A673 (cell line): ENCODE measurements around the gene SREBF2. TPM values are rescaled to one million over a fixed set of nuclear protein-coding genes. Genes with fewer than 3 reads are reported as not detected.

Experiments used
- BruUV-seq: library from RNA; stranded (reverse); fragments of 400-500 nt; replicated peaks from 2 replicates; lab custom pipeline; 2021; lab: Mats Ljungman, UMichigan
- CTCF ChIA-PET: fragments of 300-600 bp; sonication (Branson Sonifier 250); formaldehyde crosslinking; loops from one replicate; lab custom pipeline; 2022; ENCODE audit warnings: antibody characterized with exemption; lab: Charles Lee
- POLR2A ChIA-PET: fragments of 300-600 bp; sonication (Branson Sonifier 250); formaldehyde crosslinking; loops from one replicate; lab custom pipeline; 2022; ENCODE audit warnings: antibody characterized with exemption; ENCODE audit not compliant: low non-redundant PET; lab: Charles Lee
- DNase-seq: peaks from one replicate; pipeline ENCODE4 v3.0.0-alpha.2; 2015; ENCODE audit warnings: low spot score
- H3K27ac ChIP-seq: fragments of 200-600 bp; sonication (generic); 2 replicates; pipeline ENCODE4 v1.5.1; 2016; ENCODE audit warnings: mixed run types, low read depth, mild to moderate bottlenecking, mixed read lengths, antibody characterized with exemption, low read length; ENCODE audit not compliant: poor library complexity, severe bottlenecking
- H3K27me3 ChIP-seq: fragments of 200-600 bp; sonication (generic); replicated peaks from 2 replicates; pipeline ENCODE4 v1.6.1; 2017; ENCODE audit warnings: mixed run types, low read depth, mild to moderate bottlenecking, mixed read lengths, antibody characterized with exemption, low read length; ENCODE audit not compliant: insufficient read depth, poor library complexity
- H3K36me3 ChIP-seq: fragments of 200-600 bp; sonication (generic); 2 replicates; pipeline ENCODE4 v1.6.1; 2016; ENCODE audit warnings: mixed run types, mild to moderate bottlenecking, mixed read lengths, antibody characterized with exemption, low read length; ENCODE audit not compliant: insufficient read depth, poor library complexity, severe bottlenecking
- H3K4me1 ChIP-seq: fragments of 200-600 bp; sonication (generic); 2 replicates; pipeline ENCODE4 v1.6.1; 2017; ENCODE audit warnings: mixed run types, mild to moderate bottlenecking, mixed read lengths, antibody characterized with exemption, low read length; ENCODE audit not compliant: insufficient read depth, poor library complexity, severe bottlenecking
- H3K4me3 ChIP-seq: fragments of 200-600 bp; sonication (generic); 2 replicates; pipeline ENCODE4 v1.5.1; 2016; ENCODE audit warnings: low read depth, mixed run types, mild to moderate bottlenecking, mixed read lengths, low read length; ENCODE audit not compliant: poor library complexity, severe bottlenecking
- H3K9me3 ChIP-seq: fragments of 200-600 bp; sonication (generic); 2 replicates; pipeline ENCODE4 v1.6.1; 2016; ENCODE audit warnings: mixed run types, low read depth, mild to moderate bottlenecking, mixed read lengths, antibody characterized with exemption, low read length; ENCODE audit not compliant: poor library complexity, severe bottlenecking
- EZH2 ChIP-seq: fragments of 200-600 bp; sonication (generic); IDR thresholded peaks from 2 replicates; pipeline ENCODE4 v1.6.1; 2017; ENCODE audit warnings: borderline replicate concordance, low read depth, mild to moderate bottlenecking, mixed read lengths, antibody characterized with exemption, low read length; ENCODE audit not compliant: poor library complexity, severe bottlenecking
- intact Hi-C: fragments of 100-400 bp; cut with micrococcal nuclease; formaldehyde crosslinking; loops from one replicate; pipeline ENCODE4 v1.10.0; 2022; ENCODE audit not compliant: unreplicated experiment
- total RNA-seq: library from RNA; stranded (reverse); gene quantifications from 2 replicates; pipeline ENCODE4 v1.2.3, GENCODE V29; 2021
- TF ChIP-seq, protein P1 (sequence below): fragments of 300-800, 200-600 bp; sonication (generic); conservative IDR thresholded peaks from 2 replicates; pipeline ENCODE4 v1.5.1; 2017; ENCODE audit warnings: low read depth, mild to moderate bottlenecking, antibody characterized with exemption, low read length, moderate library complexity, mixed read lengths

The SREBF2 gene
- total RNA-seq, 1 experiment from 2014 or later: 141 TPM

DNA sequence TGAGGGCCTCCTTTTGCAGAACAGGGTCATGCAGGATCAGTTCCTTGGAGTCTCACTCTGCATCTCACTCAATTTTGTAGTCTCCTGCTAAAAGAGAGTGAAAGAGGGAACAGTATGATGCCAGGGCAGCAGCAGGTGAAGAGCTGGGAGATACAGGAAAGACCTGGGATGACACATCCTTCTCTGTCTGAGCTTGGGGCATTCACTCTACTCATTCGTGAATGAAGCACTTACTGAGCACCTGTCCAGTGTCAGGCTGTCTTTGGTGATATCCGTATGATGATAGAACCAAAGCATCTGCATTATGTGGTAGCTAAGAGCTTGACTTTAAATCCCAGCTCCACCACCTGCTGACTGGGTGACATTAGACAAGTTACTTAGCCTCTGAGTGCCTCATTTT lies 14.4 kb downstream of the SREBF2 start:
- H3K4me1 ChIP-seq: peaks cover 31% of the 10 kb centered on the region
- H3K27me3 ChIP-seq: no peaks in the 10 kb centered on the region
- H3K9me3 ChIP-seq: no peaks in the 10 kb centered on the region
- H3K36me3 ChIP-seq: peaks cover 24% of the 10 kb centered on the region
- ChIA-PET CTCF (no interaction called here), POLR2A (no interaction called here)
- H3K4me3 ChIP-seq: no peak overlapping the region
- intact Hi-C loops: no loop called here
- no peak for TF ChIP-seq EZH2
- TF ChIP-seq, protein P1, sequence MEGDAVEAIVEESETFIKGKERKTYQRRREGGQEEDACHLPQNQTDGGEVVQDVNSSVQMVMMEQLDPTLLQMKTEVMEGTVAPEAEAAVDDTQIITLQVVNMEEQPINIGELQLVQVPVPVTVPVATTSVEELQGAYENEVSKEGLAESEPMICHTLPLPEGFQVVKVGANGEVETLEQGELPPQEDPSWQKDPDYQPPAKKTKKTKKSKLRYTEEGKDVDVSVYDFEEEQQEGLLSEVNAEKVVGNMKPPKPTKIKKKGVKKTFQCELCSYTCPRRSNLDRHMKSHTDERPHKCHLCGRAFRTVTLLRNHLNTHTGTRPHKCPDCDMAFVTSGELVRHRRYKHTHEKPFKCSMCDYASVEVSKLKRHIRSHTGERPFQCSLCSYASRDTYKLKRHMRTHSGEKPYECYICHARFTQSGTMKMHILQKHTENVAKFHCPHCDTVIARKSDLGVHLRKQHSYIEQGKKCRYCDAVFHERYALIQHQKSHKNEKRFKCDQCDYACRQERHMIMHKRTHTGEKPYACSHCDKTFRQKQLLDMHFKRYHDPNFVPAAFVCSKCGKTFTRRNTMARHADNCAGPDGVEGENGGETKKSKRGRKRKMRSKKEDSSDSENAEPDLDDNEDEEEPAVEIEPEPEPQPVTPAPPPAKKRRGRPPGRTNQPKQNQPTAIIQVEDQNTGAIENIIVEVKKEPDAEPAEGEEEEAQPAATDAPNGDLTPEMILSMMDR: no peak
- DNase-seq: no peak
- H3K27ac ChIP-seq: peak overlapping the region; percentile 58
- no TSS peak for BruUV-seq

DNA sequence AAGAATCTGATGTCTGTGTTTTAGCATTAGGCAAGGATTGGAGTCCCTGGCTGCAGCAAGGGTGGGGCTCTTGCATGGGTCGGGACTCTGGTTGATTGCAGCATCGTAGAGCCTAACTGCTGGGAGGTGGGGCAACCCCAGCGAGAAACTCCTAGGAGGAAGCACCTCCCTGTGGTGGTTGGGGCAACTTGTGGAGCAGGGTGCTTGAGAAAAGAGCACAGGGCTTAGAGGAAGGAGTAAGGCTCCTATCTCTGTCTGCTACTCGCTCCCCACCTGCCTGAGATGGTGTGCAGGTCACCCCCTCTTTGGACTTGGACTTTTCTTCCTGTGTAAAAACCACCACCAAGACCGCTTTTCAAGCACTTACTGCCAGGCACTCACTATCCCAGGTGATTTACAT lies 15.6 kb downstream of the SREBF2 start:
- Histone ChIP-seq H3K4me3 (no peak overlapping the region), H3K27me3 (no peaks in the 10 kb centered on the region), H3K27ac (peak overlapping the region; percentile 59), H3K36me3 (peaks cover 12% of the 10 kb centered on the region), H3K4me1 (peaks cover 27% of the 10 kb centered on the region), H3K9me3 (no peaks in the 10 kb centered on the region)
- ChIA-PET POLR2A (no interaction called here), CTCF (no interaction called here)
- DNase-seq: no peak
- BruUV-seq: no TSS peak
- TF ChIP-seq EZH2: no peak
- TF ChIP-seq, protein P1: no peak
- intact Hi-C loops: no loop called here

DNA sequence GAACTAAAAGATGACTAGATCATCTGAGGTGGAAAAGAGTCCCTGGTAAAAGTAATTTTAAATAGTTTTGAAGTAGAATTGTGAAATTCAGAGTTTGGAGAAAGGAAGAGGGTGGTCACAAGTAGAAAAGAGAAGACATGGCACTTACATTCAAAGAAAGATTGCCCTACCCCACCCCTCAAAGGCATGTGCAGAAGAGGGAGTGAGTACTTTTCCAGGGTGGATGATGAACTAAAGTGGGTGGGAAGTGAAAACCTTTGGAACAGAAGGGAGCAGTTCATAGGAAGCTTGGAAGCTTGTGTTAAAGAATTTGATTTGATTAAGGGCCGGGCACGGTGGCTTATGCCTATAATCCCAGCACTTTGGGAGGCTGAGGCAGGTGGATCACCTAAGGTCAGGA lies 23.6 kb downstream of the SREBF2 start:
- no TSS peak for BruUV-seq
- H3K36me3 ChIP-seq: peaks cover 7% of the 10 kb centered on the region
- no peaks in the 10 kb centered on the region for H3K9me3 ChIP-seq
- POLR2A ChIA-PET: no interaction called here
- no peak for TF ChIP-seq EZH2
- TF ChIP-seq, protein P1: no peak
- peaks cover 18% of the 10 kb centered on the region for H3K4me1 ChIP-seq
- DNase-seq: no peak
- H3K27ac ChIP-seq: peak overlapping the region; percentile 38
- no peak overlapping the region for H3K4me3 ChIP-seq
- no peaks in the 10 kb centered on the region for H3K27me3 ChIP-seq
- intact Hi-C loops: loop anchor here (10.0 kb wide), 1 partner anchor 112 kb away; no protein-coding TSS in a partner anchor
- CTCF ChIA-PET: interaction anchor here (0.6 to 1.5 kb wide), 3 partner anchors 12 to 110 kb away, joined by 3 to 6 read pairs (median 4); no protein-coding TSS in a partner anchor
